Upper lobe of left lung (tissue), 4 donors: Measurements from ENCODE around the gene MACROD2.

Experiments used
- EP300 ChIP-seq, 4 donors: sonication (generic); formaldehyde crosslinking; IDR thresholded peaks; one replicate each; pipeline ENCODE4 v1.5.1; 2017; ENCODE audit warnings: antibody characterized with exemption in 4 of 4, control low read depth in 2 of 4
- POLR2A ChIP-seq, 4 donors: fragments of 450-650 bp; IDR thresholded peaks; one replicate each; pipeline ENCODE4 v1.5.1; 2016 to 2017; ENCODE audit warnings: antibody characterized with exemption in 4 of 4, mild to moderate bottlenecking in 2 of 4
- POLR2AphosphoS5 ChIP-seq, 2 donors: sonication (generic); formaldehyde crosslinking; IDR thresholded peaks; one replicate each; pipeline ENCODE4 v1.5.1; 2017; ENCODE audit warnings: antibody characterized with exemption in 2 of 2
- TF ChIP-seq, protein P1 (sequence below), 6 experiments: fragments of 450-650 bp in 4 of 6; fragments of 200-600 bp in 2 of 6; sonication (generic) in 2 of 6; IDR thresholded peaks; one replicate each; pipeline ENCODE4 v1.5.1; 2016 to 2019; ENCODE audit warnings: antibody characterized with exemption in 6 of 6

DNA sequence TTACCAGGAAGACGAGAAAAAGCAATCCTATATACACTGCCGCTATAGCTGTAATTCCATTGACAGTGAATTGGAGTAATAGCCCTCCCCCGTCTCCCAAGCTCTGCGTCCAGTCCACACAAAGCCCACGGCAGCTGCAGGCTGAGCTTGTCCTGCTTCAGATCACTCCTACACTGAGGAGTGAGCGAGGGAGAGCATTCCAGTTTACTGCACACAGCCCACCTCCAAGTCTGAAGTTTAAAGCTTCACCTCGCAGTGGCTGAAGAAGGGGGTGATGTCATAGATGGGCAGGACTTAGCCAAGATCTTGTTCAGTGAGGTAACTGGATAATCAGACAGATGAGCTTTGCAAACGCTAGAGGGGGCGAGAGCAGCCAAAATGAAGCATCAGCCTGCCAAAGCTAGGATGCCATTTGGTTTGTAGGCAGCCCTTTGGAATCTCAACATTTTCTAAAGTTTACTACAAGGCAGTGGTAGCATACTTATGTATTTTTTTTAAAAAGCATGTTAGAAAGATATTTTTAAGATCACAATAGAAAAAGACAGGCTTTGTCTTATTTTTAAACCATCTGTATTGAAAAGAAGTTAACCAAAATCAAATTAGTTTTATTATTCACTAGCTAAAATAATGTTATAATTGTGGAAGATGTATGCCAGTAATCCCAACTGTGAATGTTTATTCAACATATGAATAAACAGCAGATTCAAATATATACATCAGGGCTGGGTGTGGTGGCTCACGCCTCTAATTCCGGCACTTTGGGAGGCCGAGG is 342.3 kb downstream of the MACROD2 start, which contains the start of gene FLRT3:
- TF ChIP-seq, protein P1, sequence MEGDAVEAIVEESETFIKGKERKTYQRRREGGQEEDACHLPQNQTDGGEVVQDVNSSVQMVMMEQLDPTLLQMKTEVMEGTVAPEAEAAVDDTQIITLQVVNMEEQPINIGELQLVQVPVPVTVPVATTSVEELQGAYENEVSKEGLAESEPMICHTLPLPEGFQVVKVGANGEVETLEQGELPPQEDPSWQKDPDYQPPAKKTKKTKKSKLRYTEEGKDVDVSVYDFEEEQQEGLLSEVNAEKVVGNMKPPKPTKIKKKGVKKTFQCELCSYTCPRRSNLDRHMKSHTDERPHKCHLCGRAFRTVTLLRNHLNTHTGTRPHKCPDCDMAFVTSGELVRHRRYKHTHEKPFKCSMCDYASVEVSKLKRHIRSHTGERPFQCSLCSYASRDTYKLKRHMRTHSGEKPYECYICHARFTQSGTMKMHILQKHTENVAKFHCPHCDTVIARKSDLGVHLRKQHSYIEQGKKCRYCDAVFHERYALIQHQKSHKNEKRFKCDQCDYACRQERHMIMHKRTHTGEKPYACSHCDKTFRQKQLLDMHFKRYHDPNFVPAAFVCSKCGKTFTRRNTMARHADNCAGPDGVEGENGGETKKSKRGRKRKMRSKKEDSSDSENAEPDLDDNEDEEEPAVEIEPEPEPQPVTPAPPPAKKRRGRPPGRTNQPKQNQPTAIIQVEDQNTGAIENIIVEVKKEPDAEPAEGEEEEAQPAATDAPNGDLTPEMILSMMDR (IDR thresholded peaks at IDR 0.05) = peak; percentile 1 to 84 (median 66)
- peak; percentile 91 to 97 for TF ChIP-seq POLR2AphosphoS5 (IDR thresholded peaks at IDR 0.05)
- peak in 3 of 4 donors; percentile 88 to 98 (median 94) for TF ChIP-seq POLR2A (IDR thresholded peaks at IDR 0.05)
- TF ChIP-seq EP300 (IDR thresholded peaks at IDR 0.05) = peak in 2 of 4 donors; percentile 43 to 65
